H9 (cell line): ENCODE measurements around the gene DNAH1. TPM values are rescaled to one million over a fixed set of nuclear protein-coding genes. Genes with fewer than 3 reads are reported as not detected.

Experiments
- DNase-seq: peaks from one replicate; pipeline ENCODE4 v3.0.0-alpha.2; 2017
- H2AFZ ChIP-seq: one replicate; pipeline ENCODE4 v1.6.1; 2013; ENCODE audit warnings: mild to moderate bottlenecking, low read length, control low read depth, moderate library complexity
- H2AK5ac ChIP-seq: 2 replicates; pipeline ENCODE4 v1.6.1; 2013; ENCODE audit warnings: low read length, control low read depth, mixed read lengths; ENCODE audit not compliant: insufficient read length
- H2BK120ac ChIP-seq: one replicate; pipeline ENCODE4 v1.6.1; 2013; ENCODE audit warnings: low read depth, mild to moderate bottlenecking, low read length, control low read depth, inconsistent platforms; ENCODE audit not compliant: poor library complexity, severe bottlenecking
- H2BK12ac ChIP-seq: 2 replicates; pipeline ENCODE4 v1.6.1; 2013; ENCODE audit warnings: low read length, control low read depth, mixed read lengths, low read depth; ENCODE audit not compliant: insufficient read length
- H2BK15ac ChIP-seq: 2 replicates; pipeline ENCODE4 v1.6.1; 2013; ENCODE audit warnings: low read depth, low read length, control low read depth
- H2BK20ac ChIP-seq: one replicate; pipeline ENCODE4 v1.6.1; 2013; ENCODE audit warnings: low read depth, mild to moderate bottlenecking, low read length, control low read depth, inconsistent platforms; ENCODE audit not compliant: poor library complexity, severe bottlenecking
- H2BK5ac ChIP-seq: 2 replicates; pipeline ENCODE4 v1.6.1; 2013; ENCODE audit warnings: low read length, control low read depth, mixed read lengths; ENCODE audit not compliant: insufficient read length
- H3K14ac ChIP-seq: 2 replicates; pipeline ENCODE4 v1.6.1; 2013; ENCODE audit warnings: low read length, control low read depth; ENCODE audit not compliant: insufficient read depth
- H3K18ac ChIP-seq: 2 replicates; pipeline ENCODE4 v1.6.1; 2013; ENCODE audit warnings: low read depth, mild to moderate bottlenecking, mixed read lengths, low read length, control low read depth; ENCODE audit not compliant: insufficient read length
- H3K23ac ChIP-seq: 2 replicates; pipeline ENCODE4 v1.6.1; 2013; ENCODE audit warnings: low read length, control low read depth, mixed read lengths, low read depth; ENCODE audit not compliant: insufficient read length
- H3K23me2 ChIP-seq: 2 replicates; pipeline ENCODE4 v1.6.1; 2013; ENCODE audit warnings: low read depth, mild to moderate bottlenecking, mixed read lengths, low read length, control low read depth; ENCODE audit not compliant: insufficient read length, poor library complexity, severe bottlenecking
- H3K27ac ChIP-seq: 2 replicates; pipeline ENCODE4 v1.5.1; 2013; ENCODE audit warnings: low read length, control low read depth, mixed read lengths, low read depth; ENCODE audit not compliant: insufficient read length
- H3K27me3 ChIP-seq: 2 replicates; pipeline ENCODE4 v1.6.1; 2013; ENCODE audit warnings: low read length, control low read depth, inconsistent platforms; ENCODE audit not compliant: insufficient read depth
- H3K4ac ChIP-seq: 2 replicates; pipeline ENCODE4 v1.6.1; 2013; ENCODE audit warnings: low read depth, mild to moderate bottlenecking, control low read depth, inconsistent platforms, low read length, moderate library complexity
- H3K4me1 ChIP-seq: 2 replicates; pipeline ENCODE4 v1.6.1; 2013; ENCODE audit warnings: low read length, control low read depth, inconsistent platforms; ENCODE audit not compliant: insufficient read depth
- H3K4me2 ChIP-seq: 2 replicates; pipeline ENCODE4 v1.6.1; 2013; ENCODE audit warnings: low read length, control low read depth, mixed read lengths; ENCODE audit not compliant: insufficient read length, insufficient read depth
- H3K56ac ChIP-seq: 2 replicates; pipeline ENCODE4 v1.6.1; 2013; ENCODE audit warnings: low read depth, mild to moderate bottlenecking, mixed read lengths, low read length, control low read depth; ENCODE audit not compliant: insufficient read length
- H3K79me1 ChIP-seq: 2 replicates; pipeline ENCODE4 v1.6.1; 2013; ENCODE audit warnings: low read depth, mild to moderate bottlenecking, moderate library complexity, low read length, control low read depth, inconsistent platforms; ENCODE audit not compliant: insufficient read depth, poor library complexity, severe bottlenecking
- H3K79me2 ChIP-seq: 2 replicates; pipeline ENCODE4 v1.6.1; 2013; ENCODE audit warnings: low read length, control low read depth, inconsistent platforms; ENCODE audit not compliant: insufficient read depth
- H3K9ac ChIP-seq: 2 replicates; pipeline ENCODE4 v1.6.1; 2013; ENCODE audit warnings: low read length, control low read depth, mixed read lengths; ENCODE audit not compliant: insufficient read length; ENCODE audit errors: extremely low read depth
- H3K9me3 ChIP-seq: one replicate; pipeline ENCODE4 v1.6.1; 2013; ENCODE audit warnings: low read depth, low read length, inconsistent platforms; ENCODE audit not compliant: control insufficient read depth
- H3T11ph ChIP-seq: one replicate; pipeline ENCODE4 v1.6.1; 2013; ENCODE audit warnings: mild to moderate bottlenecking, low read length, control low read depth, inconsistent platforms
- H4K20me1 ChIP-seq: one replicate; pipeline ENCODE4 v1.6.1; 2013; ENCODE audit not compliant: control insufficient read depth, insufficient read length, insufficient read depth
- H4K5ac ChIP-seq: 2 replicates; pipeline ENCODE4 v1.6.1; 2013; ENCODE audit warnings: low read depth, mild to moderate bottlenecking, mixed read lengths, low read length, control low read depth; ENCODE audit not compliant: insufficient read length
- H4K8ac ChIP-seq: replicated peaks from 2 replicates; pipeline ENCODE4 v1.6.1; 2013; ENCODE audit warnings: low read length, control low read depth, mixed read lengths, low read depth; ENCODE audit not compliant: insufficient read length
- H4K91ac ChIP-seq: 2 replicates; pipeline ENCODE4 v1.6.1; 2013; ENCODE audit warnings: low read depth, mild to moderate bottlenecking, moderate library complexity, mixed read lengths, low read length, control low read depth; ENCODE audit not compliant: insufficient read length
- H3K27ac Mint-ChIP-seq, 3 experiments: 2 replicates in 2 of 3; 3 replicates in 1 of 3; pipeline ENCODE4 v1.8.0; 2020 to 2021; ENCODE audit warnings: mixed read lengths in 3 of 3, mild to moderate bottlenecking in 1 of 3, moderate library complexity in 1 of 3
- H3K27me3 Mint-ChIP-seq: 2 replicates; pipeline ENCODE4 v1.8.0; 2021; ENCODE audit warnings: low read depth, mild to moderate bottlenecking, moderate library complexity, mixed read lengths
- H3K36me3 Mint-ChIP-seq, 3 experiments: 2 replicates in 2 of 3; 3 replicates in 1 of 3; pipeline ENCODE4 v1.8.0; 2020 to 2021; ENCODE audit warnings: low read depth in 3 of 3, mixed read lengths in 3 of 3; ENCODE audit not compliant: insufficient read depth in 1 of 3
- H3K4me1 Mint-ChIP-seq, 2 experiments: 2 replicates each; pipeline ENCODE4 v1.8.0; 2020; ENCODE audit warnings: mixed read lengths in 2 of 2
- H3K4me3 Mint-ChIP-seq, 2 experiments: 2 replicates in 1 of 2; 3 replicates in 1 of 2; pipeline ENCODE4 v1.8.0; 2020 to 2021; ENCODE audit warnings: mild to moderate bottlenecking in 2 of 2, mixed read lengths in 2 of 2, moderate library complexity in 1 of 2
- H3K9me3 Mint-ChIP-seq, 2 experiments: 2 replicates in 1 of 2; 3 replicates in 1 of 2; pipeline ENCODE4 v1.8.0; 2020; ENCODE audit warnings: mild to moderate bottlenecking in 2 of 2, mixed read lengths in 2 of 2, moderate library complexity in 1 of 2
- WGBS: extraction: QIAGEN DNeasy Blood & Tissue Kit; methylation state at CpG from one replicate; pipeline ENCODE4 v1.1.7; 2013; ENCODE audit warnings: missing lambda C conversion rate, low lambda C conversion rate, mixed read lengths; ENCODE audit not compliant: insufficient read length; ENCODE audit errors: extremely low coverage; 5-methylcytosine and 5-hydroxymethylcytosine counted together
- total RNA-seq: library from RNA; stranded (reverse); gene quantifications from 2 replicates; pipeline ENCODE4 v1.2.1, GENCODE V29; 2021
- TF ChIP-seq, protein P1 (sequence below): fragments of 200-600 bp; sonication (generic); conservative IDR thresholded peaks from 3 replicates; pipeline ENCODE4 v1.8.0; 2021; ENCODE audit warnings: antibody characterized with exemption, mild to moderate bottlenecking

The DNAH1 gene
- total RNA-seq, 1 experiment from 2014 or later: 2.0 TPM

- H3K4me1 Mint-ChIP-seq: peaks cover 0 to 5% of the 10 kb centered on the region in 2 experiments; a peak in 1 of 4 replicates
- no peak overlapping the region for H3K23ac ChIP-seq
- no CpG with 5 or more reads among the region's 9 CpGs for WGBS
- H3K36me3 Mint-ChIP-seq: no peaks in the 10 kb centered on the region
- H3K56ac ChIP-seq: no peak overlapping the region
- no peaks in the 10 kb centered on the region for H3K9me3 ChIP-seq
- H3K4me2 ChIP-seq: no peak overlapping the region
- no peak overlapping the region for H3T11ph ChIP-seq
- H3K4me1 ChIP-seq: no peaks in the 10 kb centered on the region
- H3K14ac ChIP-seq: no peak overlapping the region; the same call in 1 of the 2 replicates
- no peak overlapping the region for H2AK5ac ChIP-seq
- DNase-seq: no peak
- no peaks in the 10 kb centered on the region for H3K9me3 Mint-ChIP-seq
- H4K5ac ChIP-seq: no peak overlapping the region
- no peak overlapping the region for H4K8ac ChIP-seq
- H4K20me1 ChIP-seq: peaks cover 2% of the 10 kb centered on the region
- no peak overlapping the region for H2BK12ac ChIP-seq
- no peak overlapping the region for H2BK15ac ChIP-seq
- H3K18ac ChIP-seq: no peak overlapping the region
- H3K9ac ChIP-seq: no peak overlapping the region
- H2BK120ac ChIP-seq: no peak overlapping the region
- H3K4ac ChIP-seq: no peak overlapping the region
- no peak overlapping the region for H3K27ac ChIP-seq
- H3K27ac Mint-ChIP-seq: no peak overlapping the region
- H3K79me1 ChIP-seq: no peaks in the 10 kb centered on the region
- no peak overlapping the region for H2BK5ac ChIP-seq
- no peaks in the 10 kb centered on the region for H3K27me3 ChIP-seq
- no peaks in the 10 kb centered on the region for H3K79me2 ChIP-seq
- H3K4me3 Mint-ChIP-seq: no peak overlapping the region
- TF ChIP-seq, protein P1, sequence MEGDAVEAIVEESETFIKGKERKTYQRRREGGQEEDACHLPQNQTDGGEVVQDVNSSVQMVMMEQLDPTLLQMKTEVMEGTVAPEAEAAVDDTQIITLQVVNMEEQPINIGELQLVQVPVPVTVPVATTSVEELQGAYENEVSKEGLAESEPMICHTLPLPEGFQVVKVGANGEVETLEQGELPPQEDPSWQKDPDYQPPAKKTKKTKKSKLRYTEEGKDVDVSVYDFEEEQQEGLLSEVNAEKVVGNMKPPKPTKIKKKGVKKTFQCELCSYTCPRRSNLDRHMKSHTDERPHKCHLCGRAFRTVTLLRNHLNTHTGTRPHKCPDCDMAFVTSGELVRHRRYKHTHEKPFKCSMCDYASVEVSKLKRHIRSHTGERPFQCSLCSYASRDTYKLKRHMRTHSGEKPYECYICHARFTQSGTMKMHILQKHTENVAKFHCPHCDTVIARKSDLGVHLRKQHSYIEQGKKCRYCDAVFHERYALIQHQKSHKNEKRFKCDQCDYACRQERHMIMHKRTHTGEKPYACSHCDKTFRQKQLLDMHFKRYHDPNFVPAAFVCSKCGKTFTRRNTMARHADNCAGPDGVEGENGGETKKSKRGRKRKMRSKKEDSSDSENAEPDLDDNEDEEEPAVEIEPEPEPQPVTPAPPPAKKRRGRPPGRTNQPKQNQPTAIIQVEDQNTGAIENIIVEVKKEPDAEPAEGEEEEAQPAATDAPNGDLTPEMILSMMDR: no peak
- no peak overlapping the region for H2AFZ ChIP-seq
- H3K27me3 Mint-ChIP-seq: peaks cover 15% of the 10 kb centered on the region
- no peak overlapping the region for H4K91ac ChIP-seq
- no peak overlapping the region for H2BK20ac ChIP-seq
- no peaks in the 10 kb centered on the region for H3K23me2 ChIP-seq
Measured at GRCh38 chr3:52345521-52346109, 29.5 kb downstream of the DNAH1 start.
